ENCODE measurements around the gene C1QTNF6. TPM values are rescaled to one million over a fixed set of nuclear protein-coding genes. Genes with fewer than 3 reads are reported as not detected.
A peak's percentile ranks its signal among the peaks of the same experiment; 100 is the strongest.

C1QTNF6 gene
- polyA plus RNA-seq, 2 of the 4 experiments (the other 2 are of a cell fraction) = 18.6 to 24.5 TPM

DNA sequence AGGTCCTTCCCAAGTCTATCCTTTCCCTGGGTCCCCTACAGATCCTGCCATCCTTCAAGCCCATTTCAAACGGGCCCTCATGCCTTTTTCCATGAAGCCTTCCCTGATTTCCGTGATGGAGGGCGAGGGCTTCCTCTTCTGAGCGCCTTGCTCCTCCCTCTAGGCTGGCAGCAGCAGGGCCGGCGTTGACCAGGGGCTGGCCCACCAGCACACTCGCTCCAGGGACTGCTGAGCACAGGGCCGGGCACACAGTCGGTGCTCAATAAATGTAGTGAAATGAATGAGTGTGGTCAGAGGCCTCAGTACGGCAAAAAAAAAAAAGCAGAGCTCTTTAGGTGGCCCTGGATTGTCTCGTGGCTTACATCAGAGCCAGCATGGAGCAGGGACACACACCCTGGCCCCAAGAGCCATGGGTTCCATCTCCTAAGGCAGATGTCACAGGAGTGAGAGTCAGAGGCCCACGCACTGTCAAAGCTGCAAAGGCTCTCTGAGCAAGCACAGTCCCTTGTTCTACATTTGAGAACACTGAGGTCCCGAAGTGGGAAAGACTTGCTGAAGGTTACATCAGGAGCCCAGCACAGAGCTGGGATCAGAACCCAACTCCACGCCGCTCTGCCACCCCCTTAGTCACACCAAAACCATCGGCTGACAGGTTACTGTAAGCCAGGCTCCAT is 41.4 kb downstream of the C1QTNF6 start:
- 0 out of 6 replicates have a peak overlapping the region, but pooled peaks of 1 of the 2 experiments have one; percentile 14 for H3K27ac ChIP-seq
- H3K4me1 ChIP-seq = peaks cover 12% of the 10 kb centered on the region; the same call in 2 of the 3 replicates
- H3K9me3 ChIP-seq = no peaks in the 10 kb centered on the region
- no peak for ATAC-seq
- TF ChIP-seq BHLHE40 (IDR thresholded peaks at IDR 0.05; ENCODE audit: low read depth, low read length) (no peak), FOXS1 (CRISPR knock-in tag; IDR thresholded peaks at IDR 0.05) (no peak), EP300 (IDR thresholded peaks at IDR 0.05) (no peak), TFCP2L1 (CRISPR knock-in tag; IDR thresholded peaks at IDR 0.05) (no peak), FOSL2 (IDR thresholded peaks at IDR 0.05) (no peak), FOSL2 (CRISPR knock-in tag; IDR thresholded peaks at IDR 0.05) (no peak), HOXB5 (CRISPR knock-in tag; IDR thresholded peaks at IDR 0.05) (no peak), CTCF (IDR thresholded peaks at IDR 0.05) (no peak), HOXB13 (CRISPR knock-in tag; IDR thresholded peaks at IDR 0.05; ENCODE audit: low read depth) (no peak), ESRRA (IDR thresholded peaks at IDR 0.05; ENCODE audit: borderline replicate concordance, low read length) (no peak), HMGXB4 (CRISPR knock-in tag; IDR thresholded peaks at IDR 0.05; ENCODE audit: borderline replicate concordance) (no peak), RFX5 (IDR thresholded peaks at IDR 0.05) (no peak), REST (IDR thresholded peaks at IDR 0.05) (no peak), MYC (IDR thresholded peaks at IDR 0.05; ENCODE audit: borderline replicate concordance, low read length) (no peak)
- TF ChIP-seq, protein P1, sequence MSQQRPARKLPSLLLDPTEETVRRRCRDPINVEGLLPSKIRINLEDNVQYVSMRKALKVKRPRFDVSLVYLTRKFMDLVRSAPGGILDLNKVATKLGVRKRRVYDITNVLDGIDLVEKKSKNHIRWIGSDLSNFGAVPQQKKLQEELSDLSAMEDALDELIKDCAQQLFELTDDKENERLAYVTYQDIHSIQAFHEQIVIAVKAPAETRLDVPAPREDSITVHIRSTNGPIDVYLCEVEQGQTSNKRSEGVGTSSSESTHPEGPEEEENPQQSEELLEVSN (IDR thresholded peaks at IDR 0.05; ENCODE audit: borderline replicate concordance, low read depth) = no peak
- no peak for FAIRE-seq
- ChIA-PET POLR2A (no interaction called here), CTCF (interaction anchor here (0.9 to 1.1 kb wide), 4 partner anchors 9 to 114 kb away, joined by 3 read pairs; no protein-coding TSS in a partner anchor)
- no peak for DNase-seq (ENCODE audit: low read depth in 1 of 2, low spot score in 1 of 2)
- no peak overlapping the region for H3K4me3 ChIP-seq
- 75% methylated on average over 16 of the region's 16 CpGs for WGBS (ENCODE audit: missing lambda C conversion rate)
- H3K4me2 ChIP-seq = no peak overlapping the region

GRCh38 chr22:37146051-37146385 is 42.0 kb downstream of the C1QTNF6 start:
- DNase-seq (ENCODE audit: low read depth in 1 of 2, low spot score in 1 of 2) (no peak), ATAC-seq (no peak), FAIRE-seq (no peak)
- Histone ChIP-seq H3K4me2 (no peak overlapping the region), H3K9me3 (no peaks in the 10 kb centered on the region), H3K4me3 (no peak overlapping the region), H3K4me1 (peaks cover 12% of the 10 kb centered on the region; the same call in 2 of the 3 replicates), H3K27ac (no peak overlapping the region)
- POLR2A ChIA-PET = interaction anchor here (0.6 kb wide), 1 partner anchor 18 kb away, joined by 3 read pairs; no protein-coding TSS in a partner anchor
- 67% methylated on average over 4 of the region's 6 CpGs for WGBS (ENCODE audit: missing lambda C conversion rate)
- CTCF ChIA-PET = interaction anchor here (0.9 to 2.0 kb wide), 3 partner anchors 10 to 53 kb away, joined by 3 to 6 read pairs (median 3); no protein-coding TSS in a partner anchor
- no peak for TF ChIP-seq JUNB (IDR thresholded peaks at IDR 0.05)
- TF ChIP-seq CBX8 (IDR thresholded peaks at IDR 0.05) = no peak
- no peak for TF ChIP-seq GATA3 (IDR thresholded peaks at IDR 0.05; ENCODE audit: borderline replicate concordance)
- no peak for TF ChIP-seq NPAS2 (CRISPR knock-in tag; IDR thresholded peaks at IDR 0.05; ENCODE audit: borderline replicate concordance)
- no peak for TF ChIP-seq RCOR1 (IDR thresholded peaks at IDR 0.05; ENCODE audit: low read depth, low read length)
- TF ChIP-seq CTCF (IDR thresholded peaks at IDR 0.05) = no peak
- TF ChIP-seq POLR2AphosphoS2 (conservative IDR thresholded peaks at IDR 0.05; ENCODE audit: low read length) = no peak
- TF ChIP-seq EHMT2 (IDR thresholded peaks at IDR 0.05; ENCODE audit: low read depth) = no peak
- no peak for TF ChIP-seq KDM5A (IDR thresholded peaks at IDR 0.05)
- TF ChIP-seq ZSCAN20 (CRISPR knock-in tag; IDR thresholded peaks at IDR 0.05) = no peak
- no peak for TF ChIP-seq RARB (CRISPR knock-in tag; IDR thresholded peaks at IDR 0.05)
- TF ChIP-seq SMC3 (IDR thresholded peaks at IDR 0.05) = no peak

Data from A549 (cell line).